Posterior vena cava (tissue), 2 donors: ENCODE measurements around the gene B3GAT1. TPM values are rescaled to one million over a fixed set of nuclear protein-coding genes. Genes with fewer than 3 reads are reported as not detected.

Experiments
- DNase-seq: peaks from one replicate; pipeline ENCODE4 v3.0.0-alpha.2; 2020; ENCODE audit warnings: low spot score
- intact Hi-C, 2 donors: fragments of 100-400 bp; cut with DNase I; formaldehyde crosslinking; loops; one replicate each; pipeline versions ENCODE4 v1.14.1 to v1.14.2; 2022 to 2023
- total RNA-seq, 2 donors: library from RNA; stranded (reverse); fragmentation: NEBNext Ultra II Directional; extraction: Animal tissue kit (Norgen Biotek cat#: 25700); gene quantifications; one replicate each; pipeline ENCODE4 v1.2.1, GENCODE V29; 2021
- donor health status: DM: yes; HTN: yes; CAD: no.
- donor health status: DM: yes; HTN: yes; CAD: no.

B3GAT1 gene
- total RNA-seq, 2 donors from 2014 or later, result 0.28 TPM; not detected in 1

DNA sequence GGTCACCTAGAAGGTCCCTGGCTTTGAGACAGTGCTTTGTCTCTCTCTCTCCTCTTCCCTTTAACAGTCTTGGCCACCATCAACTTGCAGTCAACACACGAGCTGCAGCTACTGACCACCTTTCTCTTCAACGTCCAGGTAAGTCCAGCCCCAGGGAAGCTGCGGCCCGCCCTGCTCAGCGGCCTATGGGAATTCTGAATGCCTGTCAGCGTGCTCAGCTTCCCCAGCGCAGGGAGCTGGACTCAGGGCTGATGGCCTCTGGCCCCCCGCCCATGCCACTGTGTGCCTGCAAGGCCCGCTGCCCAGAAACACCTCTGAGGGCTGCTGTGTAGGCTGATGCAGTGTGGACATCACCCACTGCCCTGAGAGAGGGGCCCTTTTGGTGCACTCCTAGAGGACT is 47.8 kb downstream of the B3GAT1 start:
- DNase-seq, result peak; percentile 62
- intact Hi-C loops, result loop anchor here in 1 of 2 donors (10.0 kb wide), 1 partner anchor 479 kb away; no protein-coding TSS in a partner anchor

DNA sequence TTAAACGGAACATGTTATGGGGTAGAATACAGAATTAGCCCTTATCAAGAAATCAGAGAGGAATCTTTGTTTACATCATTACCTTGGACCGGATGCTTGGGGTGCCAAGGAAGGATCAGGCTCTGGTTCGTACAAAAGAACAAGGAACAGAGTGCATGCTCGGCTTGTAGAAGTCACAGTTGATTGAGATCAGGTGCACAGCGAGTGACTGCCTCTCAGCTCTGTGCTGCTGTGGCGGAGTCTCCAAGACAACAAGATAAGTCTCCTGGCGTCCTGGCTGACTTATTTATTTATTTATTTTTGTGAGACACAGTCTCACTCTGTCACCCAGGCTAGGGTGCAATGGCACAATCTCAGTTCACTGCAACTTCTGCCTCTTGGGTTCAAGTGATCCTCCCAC is 48.5 kb downstream of the B3GAT1 start:
- intact Hi-C loops, result loop anchor here in 1 of 2 donors (10.0 kb wide), 1 partner anchor 479 kb away; no protein-coding TSS in a partner anchor
- DNase-seq, result no peak

DNA sequence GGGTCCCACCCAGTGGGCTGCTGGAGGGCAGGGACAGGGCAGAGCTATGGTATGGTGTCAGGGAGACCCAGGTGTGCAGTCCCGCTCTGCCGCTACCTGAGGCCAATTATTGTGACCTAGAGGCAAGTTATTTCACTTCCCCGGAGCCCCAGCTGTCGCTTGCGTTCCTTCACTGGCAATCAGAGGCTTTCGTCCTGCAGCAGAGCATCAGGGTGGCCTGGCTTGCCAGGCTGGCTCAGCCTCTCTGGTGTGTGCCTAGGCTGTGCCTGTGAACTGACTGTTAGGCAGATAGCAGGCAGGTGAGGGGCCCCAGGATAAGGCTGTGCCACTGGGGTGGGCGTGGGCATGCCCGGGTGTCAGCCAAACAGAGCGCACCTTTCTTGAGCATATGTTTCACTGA is 48.9 kb downstream of the B3GAT1 start:
- intact Hi-C loops, result loop anchor here in 1 of 2 donors (10.0 kb wide), 1 partner anchor 478 kb away; no protein-coding TSS in a partner anchor
- peak; percentile 58 for DNase-seq

- DNase-seq, result peak; percentile 58
- intact Hi-C loops, result loop anchor here in 1 of 2 donors (10.0 kb wide), 1 partner anchor 478 kb away; no protein-coding TSS in a partner anchor
Measured at GRCh38 chr11:134362192-134362901, 49.7 kb downstream of the B3GAT1 start.

GRCh38 chr11:134361661-134362060 is 50.4 kb downstream of the B3GAT1 start:
- DNase-seq, result peak; percentile 76
- intact Hi-C loops, result loop anchor here in 1 of 2 donors (10.0 kb wide), 1 partner anchor 477 kb away; no protein-coding TSS in a partner anchor

- intact Hi-C loops, result loop anchor here in 1 of 2 donors (10.0 kb wide), 1 partner anchor 475 kb away; no protein-coding TSS in a partner anchor
- DNase-seq, result peak; percentile 92
Measured at GRCh38 chr11:134360050-134360835, 51.8 kb downstream of the B3GAT1 start.

- DNase-seq, result peak; percentile 26
- intact Hi-C loops, result loop anchor here in 1 of 2 donors (10.0 kb wide), 1 partner anchor 475 kb away; no protein-coding TSS in a partner anchor
Measured at GRCh38 chr11:134359646-134360045, 52.4 kb downstream of the B3GAT1 start.

- intact Hi-C loops, result no loop called here
- peak; percentile 72 for DNase-seq
Measured at GRCh38 chr11:134358856-134359490, 53.1 kb downstream of the B3GAT1 start.

- peak; percentile 63 for DNase-seq
- intact Hi-C loops, result no loop called here
Measured at GRCh38 chr11:134358165-134358855, 53.7 kb downstream of the B3GAT1 start.

- DNase-seq, result peak; percentile 29
- intact Hi-C loops, result no loop called here
Measured at GRCh38 chr11:134357545-134357839, 54.5 kb downstream of the B3GAT1 start.

- intact Hi-C loops, result no loop called here
- peak; percentile 72 for DNase-seq
Measured at GRCh38 chr11:134356656-134357544, 55.1 kb downstream of the B3GAT1 start.

DNA sequence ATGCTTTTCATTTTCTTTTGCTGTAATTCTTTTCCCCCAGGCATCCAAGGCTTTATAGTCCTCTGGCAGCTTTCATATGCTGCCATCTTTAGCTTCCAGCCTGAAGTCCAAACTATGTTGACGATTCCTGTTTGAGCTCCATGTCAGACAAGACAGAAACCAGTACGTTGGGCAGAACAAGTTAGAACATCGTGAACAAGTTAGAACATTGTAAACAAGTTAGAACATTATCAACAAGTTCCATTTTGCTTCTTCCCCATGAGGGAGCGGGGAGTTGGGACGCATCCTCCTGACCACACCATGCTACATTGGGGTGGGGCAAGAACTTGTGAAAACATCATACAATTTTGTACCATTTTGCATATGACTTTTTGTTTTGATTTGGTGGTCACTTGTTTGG is 56.4 kb downstream of the B3GAT1 start:
- peak; percentile 26 for DNase-seq
- intact Hi-C loops, result no loop called here

- no peak for DNase-seq
- intact Hi-C loops, result no loop called here
Measured at GRCh38 chr11:134355136-134355535, 56.9 kb downstream of the B3GAT1 start.

- no peak for DNase-seq
- intact Hi-C loops, result no loop called here
Measured at GRCh38 chr11:134352111-134352510, 59.9 kb downstream of the B3GAT1 start.

GRCh38 chr11:134350381-134350780 is 61.7 kb downstream of the B3GAT1 start:
- intact Hi-C loops, result no loop called here
- DNase-seq, result no peak

DNA sequence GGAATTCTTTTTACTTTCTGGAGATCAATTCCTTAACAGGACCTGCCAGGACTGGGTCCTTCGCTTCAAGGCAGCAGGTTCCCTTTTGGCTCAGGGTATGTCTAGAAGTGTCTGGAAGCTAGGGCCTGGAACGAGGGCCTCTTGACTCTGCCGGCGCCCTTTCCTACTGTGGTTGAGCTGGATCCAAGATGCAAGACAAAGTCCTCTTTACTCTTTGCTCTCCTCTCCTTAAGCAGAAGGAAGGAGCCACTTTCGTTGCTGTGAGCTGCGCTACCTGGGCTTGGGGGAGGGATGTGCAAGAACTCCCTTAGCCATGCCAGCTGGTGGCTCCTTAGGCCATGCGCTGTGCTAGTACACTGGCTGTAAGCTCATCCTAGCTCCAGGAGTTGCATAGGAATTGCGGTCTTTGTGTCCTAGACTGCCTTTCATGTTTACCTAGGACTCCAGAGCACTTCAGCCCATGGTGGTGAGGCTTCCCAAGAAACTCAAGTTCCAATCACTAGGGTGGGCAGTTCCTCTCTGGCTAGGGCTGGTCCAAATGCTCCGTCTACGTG is 62.2 kb downstream of the B3GAT1 start:
- intact Hi-C loops, result no loop called here
- DNase-seq, result no peak

DNA sequence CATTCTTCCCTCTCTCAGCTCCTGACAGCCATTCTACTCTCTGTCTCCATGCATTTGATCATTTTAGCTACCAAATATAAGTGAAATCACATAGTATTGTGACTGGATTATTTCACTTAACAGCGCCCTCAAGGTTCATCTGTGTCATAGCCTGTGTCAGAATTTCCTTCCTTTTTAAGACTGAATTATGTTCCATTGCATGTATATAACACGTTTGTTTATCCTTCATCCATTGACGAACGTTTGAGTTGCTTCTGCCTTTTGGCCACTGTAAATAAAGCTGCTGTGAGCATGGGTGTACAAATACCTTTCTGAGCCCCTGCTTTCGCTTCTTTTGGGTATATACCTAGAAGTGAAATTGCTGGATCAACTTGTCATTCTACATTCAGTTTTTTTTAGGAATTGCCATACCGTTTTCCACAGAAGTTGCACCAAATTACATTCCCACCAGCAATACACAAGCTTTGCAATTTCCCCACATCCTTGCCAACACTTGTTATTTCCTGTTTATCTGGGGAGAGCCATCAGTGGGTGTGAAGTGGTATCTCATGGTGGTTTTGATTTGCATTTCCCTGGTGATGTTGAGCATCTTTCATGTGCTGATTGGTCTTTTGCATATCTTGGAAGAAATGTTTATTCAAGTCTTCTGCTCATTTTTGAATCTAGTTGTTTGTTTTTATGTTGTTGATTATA is 62.8 kb downstream of the B3GAT1 start:
- intact Hi-C loops, result no loop called here
- no peak for DNase-seq
